Right lobe of liver (tissue), 6 donors: ENCODE results near the gene ERCC6. TPM values are rescaled to one million over a fixed set of nuclear protein-coding genes. Genes with fewer than 3 reads are reported as not detected.

ENCODE experiments used
- ATAC-seq, 4 donors: fragments of 200-7000 bp; cut with Tn5 transposase; one replicate each; pipeline ENCODE4 v1.9.1; 2020; ENCODE audit warnings: mild to moderate bottlenecking in 4 of 4, moderate library complexity in 4 of 4
- DNase-seq, 3 donors: peaks; one replicate each; pipeline ENCODE4 v3.0.0-alpha.2; 2020
- H3K27ac ChIP-seq, 3 donors: fragments of 200-600 bp; one replicate each; pipeline ENCODE4 v1.8.0; 2022
- H3K27me3 ChIP-seq, 2 donors: fragments of 200-600 bp; one replicate each; pipeline ENCODE4 v1.8.0; 2022
- H3K36me3 ChIP-seq, 4 donors: fragments of 200-600 bp; sonication (generic) in 1 of 4; one replicate each; pipeline versions ENCODE4 v1.5.1 to v1.8.0; 2017 to 2022; ENCODE audit warnings: control low read depth in 1 of 4
- H3K4me1 ChIP-seq, 4 donors: fragments of 200-600 bp; sonication (generic) in 1 of 4; one replicate each; pipeline versions ENCODE4 v1.5.1 to v1.8.0; 2017 to 2022; ENCODE audit warnings: control low read depth in 1 of 4
- H3K4me3 ChIP-seq, 3 donors: fragments of 200-600 bp; one replicate each; pipeline ENCODE4 v1.8.0; 2022
- H3K9me3 ChIP-seq, 4 donors: fragments of 200-600 bp; sonication (generic) in 1 of 4; one replicate each; pipeline versions ENCODE4 v1.5.1 to v1.8.0; 2017 to 2022; ENCODE audit warnings: control low read depth in 1 of 4
- CTCF ChIP-seq, 4 donors: fragments of 200-600 bp in 3 of 4; fragments of 450-650 bp in 1 of 4; IDR thresholded peaks; one replicate each; pipeline versions ENCODE4 v1.5.1 to v1.8.0; 2016 to 2022; ENCODE audit warnings: antibody characterized with exemption in 4 of 4, mild to moderate bottlenecking in 2 of 4
- POLR2A ChIP-seq: fragments of 450-650 bp; IDR thresholded peaks from one replicate; pipeline ENCODE4 v1.6.1; 2017; ENCODE audit warnings: antibody characterized with exemption, mild to moderate bottlenecking
- WGBS: methylation state at CpG from one replicate; pipeline ENCODE4 v1.1.6; 2018; ENCODE audit warnings: low coverage, low lambda C conversion rate; ENCODE audit not compliant: insufficient coverage; ENCODE audit errors: missing lambda C conversion rate; 5-methylcytosine and 5-hydroxymethylcytosine counted together
- intact Hi-C, 2 donors: fragments of 100-400 bp; cut with DNase I; formaldehyde crosslinking; loops; one replicate each; pipeline versions ENCODE4 v1.11.2 to v1.14.1; 2022
- total RNA-seq, 6 experiments: library from RNA; depleted of rRNA in 2 of 6; stranded (reverse); fragments of >200 nt in 2 of 6; fragmentation: NEBNext Ultra II Directional in 3 of 6; extraction: Animal tissue kit (Norgen Biotek cat#: 25700) in 3 of 6; gene quantifications; one replicate each; pipeline versions ENCODE4 v1.1.0 to v1.2.4, GENCODE V29; 2016 to 2023
- donor health status: DM: no; HTN: yes; CAD: no.
- donor health status: DM: no; HTN: no; CAD: no.
- donor health status: DM: no; HTN: no; CAD: no.
- donor health status: DM: no; HTN: yes; CAD: no.
- donor health status: DM: no; HTN: yes; CAD: no.

Gene ERCC6
- total RNA-seq, 6 experiments from 2014 or later = 7.3 to 16.8 (median 10.6) TPM

DNA sequence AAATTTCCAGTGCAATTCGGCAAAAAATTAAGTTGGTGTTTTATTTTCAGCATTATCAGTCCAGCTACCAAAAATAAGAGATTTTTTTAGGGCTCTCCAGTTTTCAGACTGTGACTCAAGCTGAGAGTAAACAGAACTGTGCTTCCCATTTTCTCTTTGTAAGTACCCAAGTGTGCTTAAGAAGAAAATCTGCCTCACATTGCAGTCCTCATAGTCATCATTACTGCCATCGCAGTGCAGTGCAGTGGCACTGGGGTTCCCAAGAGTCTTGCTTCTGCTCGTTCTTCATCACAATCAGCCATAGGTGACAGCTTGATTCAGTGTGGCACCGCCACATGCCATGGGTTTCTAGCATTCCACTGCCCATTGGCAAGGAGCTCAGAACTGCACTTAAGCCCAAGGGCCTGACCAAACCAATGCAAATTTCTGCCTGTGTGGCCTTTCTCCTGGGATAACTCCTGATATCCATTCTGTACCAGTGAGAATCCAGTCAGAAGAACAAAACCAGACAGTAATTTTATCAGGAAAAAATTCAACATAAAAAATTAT is 25.6 kb upstream of the ERCC6 start:
- H3K9me3 ChIP-seq = no peaks in the 10 kb centered on the region
- H3K4me3 ChIP-seq = no peak overlapping the region
- TF ChIP-seq POLR2A = no peak
- no peak for TF ChIP-seq CTCF (IDR thresholded peaks at IDR 0.05)
- DNase-seq (no peak), ATAC-seq (no peak)
- no peak overlapping the region for H3K27ac ChIP-seq
- 73% methylated on average over 4 of the region's 4 CpGs for WGBS
- intact Hi-C loops = no loop called here
- no peaks in the 10 kb centered on the region for H3K4me1 ChIP-seq
- no peaks in the 10 kb centered on the region for H3K27me3 ChIP-seq
- H3K36me3 ChIP-seq = no peaks in the 10 kb centered on the region

- no peaks in the 10 kb centered on the region for H3K27me3 ChIP-seq
- H3K9me3 ChIP-seq = no peaks in the 10 kb centered on the region
- no peak overlapping the region for H3K27ac ChIP-seq
- H3K4me1 ChIP-seq = no peaks in the 10 kb centered on the region
- TF ChIP-seq POLR2A (no peak), CTCF (IDR thresholded peaks at IDR 0.05) (no peak)
- DNase-seq (no peak), ATAC-seq (no peak)
- no peaks in the 10 kb centered on the region for H3K36me3 ChIP-seq
- H3K4me3 ChIP-seq = no peak overlapping the region
- WGBS = 60% methylated on average over 1 of the region's 1 CpG
- intact Hi-C loops = no loop called here
Measured at GRCh38 chr10:49562893-49563292, 24.0 kb upstream of the ERCC6 start.

DNA sequence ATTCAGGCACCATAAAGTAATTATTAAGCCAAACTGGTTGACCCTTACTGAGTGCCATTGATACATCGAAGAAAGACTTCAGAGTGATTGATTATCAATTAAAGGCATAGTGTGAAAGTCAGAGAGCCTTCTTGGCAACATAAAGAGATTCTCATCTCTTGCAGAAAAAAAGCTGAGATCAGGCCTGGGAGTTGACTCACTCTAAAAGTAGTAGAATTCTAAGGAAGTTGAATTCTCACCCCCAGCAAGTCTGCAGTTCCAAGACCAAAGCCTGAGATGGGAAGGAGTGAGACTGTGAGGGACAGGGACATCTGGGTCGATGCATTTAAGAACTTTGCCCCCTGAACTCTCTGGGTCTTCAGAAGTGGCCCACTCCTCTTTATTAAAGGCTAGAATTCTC is 21.6 kb upstream of the ERCC6 start:
- intact Hi-C loops = no loop called here
- 58% methylated on average over 2 of the region's 2 CpGs for WGBS
- TF ChIP-seq POLR2A = no peak
- no peak for TF ChIP-seq CTCF (IDR thresholded peaks at IDR 0.05)

DNA sequence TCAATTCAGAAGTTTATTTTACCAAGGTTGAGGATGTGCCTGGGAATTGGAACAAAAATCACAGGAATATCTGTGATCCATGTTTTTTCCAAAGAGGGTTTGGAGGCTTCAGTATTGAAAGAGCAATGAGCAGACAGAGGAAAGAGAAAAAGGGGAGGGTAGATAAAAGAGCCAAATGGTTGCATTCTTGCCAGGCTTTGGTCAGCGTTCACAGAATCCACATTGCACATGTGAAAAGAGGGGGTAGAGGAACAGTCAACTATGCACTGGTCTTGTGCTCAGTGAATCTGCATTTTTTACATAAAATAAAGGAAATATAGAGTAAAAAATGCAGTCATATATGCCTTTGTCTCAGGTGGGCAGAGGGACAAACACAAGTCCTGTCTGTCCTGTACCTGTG is 20.6 kb upstream of the ERCC6 start:
- Histone ChIP-seq H3K36me3 (no peaks in the 10 kb centered on the region), H3K27me3 (no peaks in the 10 kb centered on the region), H3K4me3 (no peak overlapping the region), H3K9me3 (no peaks in the 10 kb centered on the region), H3K4me1 (no peaks in the 10 kb centered on the region), H3K27ac (no peak overlapping the region)
- TF ChIP-seq POLR2A = no peak
- no peak for TF ChIP-seq CTCF (IDR thresholded peaks at IDR 0.05)
- WGBS = 55% methylated on average over 1 of the region's 1 CpG
- intact Hi-C loops = no loop called here
- DNase-seq (no peak), ATAC-seq (no peak)

More for the DNA sequence above, 21.6 kb upstream of the ERCC6 start:
- Histone ChIP-seq H3K27ac (no peak overlapping the region), H3K27me3 (no peaks in the 10 kb centered on the region), H3K36me3 (no peaks in the 10 kb centered on the region), H3K4me3 (no peak overlapping the region), H3K9me3 (no peaks in the 10 kb centered on the region), H3K4me1 (no peaks in the 10 kb centered on the region)
- ATAC-seq (no peak), DNase-seq (no peak)

GRCh38 chr10:49558190-49558589 is 19.3 kb upstream of the ERCC6 start:
- 85% methylated on average over 4 of the region's 5 CpGs for WGBS

More at GRCh38 chr10:49558190-49558589, 19.3 kb upstream of the ERCC6 start:
- ATAC-seq = no peak
- no peaks in the 10 kb centered on the region for H3K36me3 ChIP-seq
- no peak for TF ChIP-seq POLR2A
- no peak for TF ChIP-seq CTCF (IDR thresholded peaks at IDR 0.05)
- DNase-seq = no peak
- H3K4me1 ChIP-seq = no peaks in the 10 kb centered on the region
- H3K27ac ChIP-seq = no peak overlapping the region
- intact Hi-C loops = no loop called here
- H3K4me3 ChIP-seq = no peak overlapping the region
- no peaks in the 10 kb centered on the region for H3K27me3 ChIP-seq
- no peaks in the 10 kb centered on the region for H3K9me3 ChIP-seq
